Small intestine (tissue), 16 donors: Measurements from ENCODE around the gene HHLA2. TPM values are rescaled to one million over a fixed set of nuclear protein-coding genes. Genes with fewer than 3 reads are reported as not detected.
"Not testable (repeated sequence)": the region's sequence is repeated elsewhere in the genome, so short reads cannot be mapped to it uniquely, and the experiment has no call there.

Experiments
- DNase-seq, 2 donors: peaks; one replicate each; pipeline versions ENCODE4 v3.0.0 to v3.0.0-alpha.2; 2013
- FAIRE-seq: peaks from 2 replicates; lab custom pipeline; 2012; peaks lifted over from hg19 to GRCh38; lab: Jason Lieb, UNC
- H3K27ac ChIP-seq, 3 donors: one replicate each; pipeline ENCODE4 v1.5.1; 2013; ENCODE audit warnings: low read length in 2 of 3, mild to moderate bottlenecking in 2 of 3, control low read depth in 1 of 3, inconsistent platforms in 1 of 3, low read depth in 1 of 3, moderate library complexity in 1 of 3
- H3K27me3 ChIP-seq, 3 donors: one replicate each; pipeline ENCODE4 v1.6.1; 2013; ENCODE audit warnings: low read length in 3 of 3, inconsistent platforms in 1 of 3; ENCODE audit not compliant: control insufficient read depth in 3 of 3, insufficient read depth in 3 of 3
- H3K36me3 ChIP-seq, 3 donors: one replicate each; pipeline ENCODE4 v1.6.1; 2013; ENCODE audit warnings: low read length in 3 of 3, inconsistent platforms in 1 of 3, low read depth in 1 of 3, mild to moderate bottlenecking in 1 of 3, moderate library complexity in 1 of 3; ENCODE audit not compliant: control insufficient read depth in 3 of 3, insufficient read depth in 2 of 3
- H3K4me1 ChIP-seq, 3 donors: one replicate each; pipeline ENCODE4 v1.6.1; 2013; ENCODE audit warnings: low read length in 2 of 3, inconsistent platforms in 1 of 3, low read depth in 1 of 3, mild to moderate bottlenecking in 1 of 3, moderate library complexity in 1 of 3; ENCODE audit not compliant: control insufficient read depth in 3 of 3, insufficient read depth in 2 of 3
- H3K4me3 ChIP-seq, 3 donors: one replicate each; pipeline ENCODE4 v1.5.1; 2013; ENCODE audit warnings: low read length in 3 of 3, control low read depth in 1 of 3, inconsistent platforms in 1 of 3, low read depth in 1 of 3, mild to moderate bottlenecking in 1 of 3, moderate library complexity in 1 of 3
- H3K9me3 ChIP-seq, 2 donors: one replicate each; pipeline ENCODE4 v1.6.1; 2013; ENCODE audit warnings: low read depth in 1 of 2, low read length in 1 of 2; ENCODE audit not compliant: control insufficient read depth in 2 of 2, insufficient read depth in 1 of 2
- WGBS, 3 donors: extraction: QIAGEN DNeasy Blood & Tissue Kit; methylation state at CpG; one replicate each; pipeline ENCODE4 v1.1.7; 2013; 5-methylcytosine and 5-hydroxymethylcytosine counted together
- long read RNA-seq, 10 donors: transcript quantifications; one replicate each; lab custom pipeline, GENCODE V29; 2026
- polyA plus RNA-seq, 4 donors: library from polyadenylated mRNA; stranded (reverse) in 3 of 4; unstranded in 1 of 4; fragments of 200-250 nt in 3 of 4; fragments of 120-200 nt in 1 of 4; gene quantifications; one replicate each; pipeline versions ENCODE4 v1.2.1 to v1.2.3, GENCODE V29; 2013
- donor health status: healthy with polysubstance abuse.
- donor health status: control.
- donor health status: control.
- donor health status: Bipolar disorder and iron deficiency.
- donor health status: healthy.

The HHLA2 gene
- 100 to 1,000 TPM in 2 of 4 donors, 10 to 100 TPM in 2; 20.5 to 130 (median 91.0) TPM for polyA plus RNA-seq
- long read RNA-seq, donor 1 = 0 reads
- long read RNA-seq, donor 2, partial matches to known transcripts = 0 of 2 reads
- long read RNA-seq, donor 2, other reads (novel, unspliced or antisense) = 0 of 2 reads
- long read RNA-seq, donor 3, partial matches to known transcripts = 6 of 10 reads
- long read RNA-seq, donor 3, other reads (novel, unspliced or antisense) = 0 of 10 reads
- long read RNA-seq, donor 4 = 0 reads
- long read RNA-seq, donor 5 = 0 reads
- long read RNA-seq, donor 6, transcript HHLA2-211 (11 exons, 2,548 nt) = major isoform, 6 of 13 reads
- long read RNA-seq, donor 6, partial matches to known transcripts = 0 of 13 reads
- long read RNA-seq, donor 6, other reads (novel, unspliced or antisense) = 5 of 13 reads
- long read RNA-seq, donor 7 = 0 reads
- long read RNA-seq, donor 8 = 0 reads
- long read RNA-seq, donor 9, partial matches to known transcripts = 0 of 1 reads
- long read RNA-seq, donor 9, other reads (novel, unspliced or antisense) = 0 of 1 reads
- long read RNA-seq, donor 10, transcript HHLA2-211 (11 exons, 2,548 nt) = major isoform, 7 of 7 reads
- long read RNA-seq, donor 10, partial matches to known transcripts = 0 of 7 reads
- long read RNA-seq, donor 10, other reads (novel, unspliced or antisense) = 0 of 7 reads

GRCh38 chr3:108296239-108296638, at the start of gene HHLA2:
Gene HHLA2, plus strand, starts transcription at chr3:108296548. Its CDS starts 55,266 bp downstream, at chr3:108351814.
- H3K9me3 ChIP-seq = no peaks in the 10 kb centered on the region
- DNase-seq = peak; percentile 92 to 97
- H3K27me3 ChIP-seq = no peaks in the 10 kb centered on the region
- H3K36me3 ChIP-seq = no peaks in the 10 kb centered on the region
- WGBS, 3 donors = 7 to 55% (median 15%) methylated on average over 2 of the region's 2 CpGs
- peaks cover 0 to 37% (median 0%) of the 10 kb centered on the region in 3 donors for H3K4me1 ChIP-seq
- peak within 1 kb of the TSS in 2 of 3 donors; percentile 41 to 61 for H3K4me3 ChIP-seq
- peak; percentile 85 for FAIRE-seq
- peak within 1 kb of the TSS; percentile 79 to 97 (median 82) for H3K27ac ChIP-seq

- WGBS, 3 donors = 25 to 62% (median 39%) methylated on average over 2 of the region's 2 CpGs
- no peaks in the 10 kb centered on the region for H3K27me3 ChIP-seq
- H3K36me3 ChIP-seq = no peaks in the 10 kb centered on the region
- FAIRE-seq (no peak), DNase-seq (peak; percentile 59 to 79)
- peak overlapping the region; percentile 71 to 85 (median 78) for H3K27ac ChIP-seq
- no peaks in the 10 kb centered on the region for H3K9me3 ChIP-seq
- peaks cover 0 to 29% (median 3%) of the 10 kb centered on the region in 3 donors for H3K4me1 ChIP-seq
- H3K4me3 ChIP-seq = no peak overlapping the region
Observed at GRCh38 chr3:108250626-108251025, 45.7 kb upstream of the HHLA2 start.

- Histone ChIP-seq H3K4me3 (no peak overlapping the region), H3K27ac (peak overlapping the region; percentile 71 to 85 (median 78)), H3K4me1 (peaks cover 0 to 26% (median 3%) of the 10 kb centered on the region in 3 donors), H3K9me3 (no peaks in the 10 kb centered on the region), H3K27me3 (no peaks in the 10 kb centered on the region), H3K36me3 (no peaks in the 10 kb centered on the region)
- peak; percentile 88 to 91 for DNase-seq
- FAIRE-seq = peak; percentile 26
- WGBS, 3 donors = 20 to 61% (median 43%) methylated on average over 4 of the region's 4 CpGs
Observed at GRCh38 chr3:108251265-108251664, 45.1 kb upstream of the HHLA2 start.

- WGBS, 3 donors = 40 to 76% (median 49%) methylated on average over 1 of the region's 1 CpG
- DNase-seq (no peak), FAIRE-seq (no peak)
- Histone ChIP-seq H3K27ac (peak overlapping the region in 1 of 3 donors; percentile 85), H3K4me1 (peaks cover 0 to 26% (median 3%) of the 10 kb centered on the region in 3 donors), H3K27me3 (no peaks in the 10 kb centered on the region), H3K4me3 (no peak overlapping the region), H3K36me3 (no peaks in the 10 kb centered on the region), H3K9me3 (no peaks in the 10 kb centered on the region)
Observed at GRCh38 chr3:108251844-108252243, 44.5 kb upstream of the HHLA2 start.

- no peak overlapping the region for H3K27ac ChIP-seq
- DNase-seq = no peak
- H3K36me3 ChIP-seq = no peaks in the 10 kb centered on the region
- no peak overlapping the region for H3K4me3 ChIP-seq
- FAIRE-seq = no peak
- H3K27me3 ChIP-seq = no peaks in the 10 kb centered on the region
- H3K4me1 ChIP-seq = peaks cover 0 to 18% (median 1%) of the 10 kb centered on the region in 3 donors
- H3K9me3 ChIP-seq = no peaks in the 10 kb centered on the region
Observed at GRCh38 chr3:108255131-108255530, 41.2 kb upstream of the HHLA2 start.

GRCh38 chr3:108264534-108265298, 31.6 kb upstream of the HHLA2 start:
- H3K36me3 ChIP-seq, H3K27ac ChIP-seq, DNase-seq, H3K27me3 ChIP-seq, H3K9me3 ChIP-seq, H3K4me3 ChIP-seq, FAIRE-seq, H3K4me1 ChIP-seq: not testable (repeated sequence)
- 54 to 65% (median 63%) methylated on average over 5 of the region's 5 CpGs for WGBS, 3 donors

- not testable (repeated sequence) for H3K27me3 ChIP-seq, H3K4me3 ChIP-seq, H3K9me3 ChIP-seq, DNase-seq, H3K27ac ChIP-seq, FAIRE-seq, H3K4me1 ChIP-seq, H3K36me3 ChIP-seq
- 91 to 97% (median 97%) methylated on average over 3 of the region's 3 CpGs for WGBS, 3 donors
Observed at GRCh38 chr3:108268235-108268634, 28.1 kb upstream of the HHLA2 start.

GRCh38 chr3:108271626-108272025, 24.7 kb upstream of the HHLA2 start:
- 47 to 90% (median 60%) methylated on average over 2 of the region's 2 CpGs for WGBS, 3 donors
- H3K36me3 ChIP-seq = no peaks in the 10 kb centered on the region
- H3K4me1 ChIP-seq = no peaks in the 10 kb centered on the region
- DNase-seq (no peak), FAIRE-seq (no peak)
- H3K27me3 ChIP-seq = no peaks in the 10 kb centered on the region
- peaks cover 0 to 8% of the 10 kb centered on the region in 2 donors for H3K9me3 ChIP-seq
- no peak overlapping the region for H3K4me3 ChIP-seq
- H3K27ac ChIP-seq = no peak overlapping the region
